ENCODE results near the gene BICRAL.

BICRAL gene

GRCh38 chr6:42817907-42818306 is 36.1 kb downstream of the BICRAL start:
- Histone ChIP-seq H3K27ac (ENCODE audit: insufficient read depth, low read depth, low read length, poor library complexity, severe bottlenecking) (no peak overlapping the region), H3K36me3 (ENCODE audit: control insufficient read depth, insufficient read depth, low read length) (no peaks in the 10 kb centered on the region), H3K9me3 (ENCODE audit: control insufficient read depth, low read length) (no peaks in the 10 kb centered on the region), H3K27me3 (ENCODE audit: control insufficient read depth, insufficient read depth, low read length, poor library complexity, severe bottlenecking) (no peaks in the 10 kb centered on the region), H3K4me3 (ENCODE audit: insufficient read depth, low read depth, low read length) (no peak overlapping the region), H3K4me1 (ENCODE audit: control insufficient read depth, insufficient read depth, low read length) (no peaks in the 10 kb centered on the region)

DNA sequence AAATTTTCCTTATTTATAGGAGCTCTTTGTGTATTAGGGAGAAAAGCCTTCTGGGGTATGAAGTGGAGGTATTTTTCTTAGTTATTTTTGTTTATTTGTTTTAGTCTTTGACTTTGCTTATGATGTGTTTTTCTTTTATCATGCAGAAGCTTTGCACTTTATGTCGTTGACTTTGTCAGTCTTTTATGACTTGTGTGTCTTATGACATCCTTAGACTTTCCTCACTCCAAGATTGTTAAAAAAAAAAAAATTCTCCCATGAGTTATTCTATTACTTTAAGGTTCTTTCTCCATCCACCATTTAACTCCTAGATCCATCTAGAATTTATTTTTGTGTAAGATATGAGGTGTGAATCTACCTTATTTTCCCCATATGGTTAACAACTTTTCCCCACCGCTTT is 36.6 kb downstream of the BICRAL start:
- H3K9me3 ChIP-seq (ENCODE audit: control insufficient read depth, low read length) = no peaks in the 10 kb centered on the region
- H3K27me3 ChIP-seq (ENCODE audit: control insufficient read depth, insufficient read depth, low read length, poor library complexity, severe bottlenecking) = no peaks in the 10 kb centered on the region
- H3K36me3 ChIP-seq (ENCODE audit: control insufficient read depth, insufficient read depth, low read length) = no peaks in the 10 kb centered on the region
- no peak overlapping the region for H3K27ac ChIP-seq (ENCODE audit: insufficient read depth, low read depth, low read length, poor library complexity, severe bottlenecking)
- H3K4me3 ChIP-seq (ENCODE audit: insufficient read depth, low read depth, low read length) = no peak overlapping the region
- WGBS, 2 experiments = 75% methylated on average over 2 of the region's 2 CpGs; no CpG with 5 or more reads in 1 of the 2 experiments
- no peaks in the 10 kb centered on the region for H3K4me1 ChIP-seq (ENCODE audit: control insufficient read depth, insufficient read depth, low read length)

DNA sequence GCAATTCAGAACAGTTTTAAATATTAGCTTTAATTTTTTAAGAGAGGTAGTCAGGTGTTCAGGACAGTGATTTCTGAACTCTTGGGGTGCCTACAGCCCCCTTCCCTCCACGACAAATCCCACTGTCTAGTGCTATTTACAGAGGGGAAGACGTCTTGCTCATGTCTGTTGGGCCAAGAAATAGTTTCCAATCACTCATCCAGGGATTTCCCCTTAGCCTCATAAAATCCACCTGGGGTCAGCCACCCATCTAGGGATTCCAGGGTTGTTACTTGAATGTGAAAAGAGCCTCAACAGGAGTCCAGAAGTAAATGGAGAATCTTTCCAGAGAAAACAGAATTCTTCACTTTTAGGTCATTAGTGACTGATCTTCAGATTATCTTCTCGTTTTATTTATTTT is 37.0 kb downstream of the BICRAL start:
- H3K9me3 ChIP-seq (ENCODE audit: control insufficient read depth, low read length) = no peaks in the 10 kb centered on the region
- H3K27me3 ChIP-seq (ENCODE audit: control insufficient read depth, insufficient read depth, low read length, poor library complexity, severe bottlenecking) = no peaks in the 10 kb centered on the region
- H3K27ac ChIP-seq (ENCODE audit: insufficient read depth, low read depth, low read length, poor library complexity, severe bottlenecking) = no peak overlapping the region
- 33 to 65% methylated on average over 2 of the region's 3 CpGs for WGBS, 2 experiments
- H3K4me1 ChIP-seq (ENCODE audit: control insufficient read depth, insufficient read depth, low read length) = no peaks in the 10 kb centered on the region
- H3K4me3 ChIP-seq (ENCODE audit: insufficient read depth, low read depth, low read length) = no peak overlapping the region
- no peaks in the 10 kb centered on the region for H3K36me3 ChIP-seq (ENCODE audit: control insufficient read depth, insufficient read depth, low read length)

- H3K27ac ChIP-seq (ENCODE audit: insufficient read depth, low read depth, low read length, poor library complexity, severe bottlenecking) = no peak overlapping the region
- no peak overlapping the region for H3K4me3 ChIP-seq (ENCODE audit: insufficient read depth, low read depth, low read length)
- WGBS, 2 experiments = 95 to 100% methylated on average over 3 of the region's 3 CpGs
- no peaks in the 10 kb centered on the region for H3K4me1 ChIP-seq (ENCODE audit: control insufficient read depth, insufficient read depth, low read length)
- no peaks in the 10 kb centered on the region for H3K9me3 ChIP-seq (ENCODE audit: control insufficient read depth, low read length)
- no peaks in the 10 kb centered on the region for H3K27me3 ChIP-seq (ENCODE audit: control insufficient read depth, insufficient read depth, low read length, poor library complexity, severe bottlenecking)
- H3K36me3 ChIP-seq (ENCODE audit: control insufficient read depth, insufficient read depth, low read length) = no peaks in the 10 kb centered on the region
These were observed 38.1 kb downstream of the BICRAL start for GRCh38 chr6:42819803-42820511.

- WGBS, 2 experiments = 79 to 81% methylated on average over 10 of the region's 10 CpGs
- Histone ChIP-seq H3K27ac (ENCODE audit: insufficient read depth, low read depth, low read length, poor library complexity, severe bottlenecking) (no peak overlapping the region), H3K4me1 (ENCODE audit: control insufficient read depth, insufficient read depth, low read length) (no peaks in the 10 kb centered on the region), H3K4me3 (ENCODE audit: insufficient read depth, low read depth, low read length) (no peak overlapping the region), H3K36me3 (ENCODE audit: control insufficient read depth, insufficient read depth, low read length) (no peaks in the 10 kb centered on the region), H3K27me3 (ENCODE audit: control insufficient read depth, insufficient read depth, low read length, poor library complexity, severe bottlenecking) (no peaks in the 10 kb centered on the region), H3K9me3 (ENCODE audit: control insufficient read depth, low read length) (no peaks in the 10 kb centered on the region)
These were observed 38.9 kb downstream of the BICRAL start for GRCh38 chr6:42820512-42821340.

DNA sequence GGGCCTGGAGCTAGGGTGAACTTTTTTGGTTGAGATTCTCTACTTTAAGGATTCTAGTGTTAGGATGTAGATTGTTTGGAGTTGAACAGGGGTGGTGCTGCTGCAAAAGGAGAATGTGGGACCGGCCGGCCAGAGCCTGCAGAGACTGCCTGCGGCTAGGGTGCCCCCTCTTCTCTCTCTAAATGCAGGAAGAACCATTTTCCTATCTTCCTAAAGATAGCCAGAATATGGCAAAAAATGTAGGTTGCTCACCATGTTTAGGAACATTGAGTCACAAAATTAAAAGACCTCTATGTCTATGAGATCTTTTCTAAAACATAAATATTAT is 39.5 kb downstream of the BICRAL start:
- 94% methylated on average over 3 of the region's 3 CpGs for WGBS, 2 experiments
- Histone ChIP-seq H3K4me3 (ENCODE audit: insufficient read depth, low read depth, low read length) (no peak overlapping the region), H3K36me3 (ENCODE audit: control insufficient read depth, insufficient read depth, low read length) (no peaks in the 10 kb centered on the region), H3K27me3 (ENCODE audit: control insufficient read depth, insufficient read depth, low read length, poor library complexity, severe bottlenecking) (no peaks in the 10 kb centered on the region), H3K27ac (ENCODE audit: insufficient read depth, low read depth, low read length, poor library complexity, severe bottlenecking) (no peak overlapping the region), H3K9me3 (ENCODE audit: control insufficient read depth, low read length) (no peaks in the 10 kb centered on the region), H3K4me1 (ENCODE audit: control insufficient read depth, insufficient read depth, low read length) (no peaks in the 10 kb centered on the region)

- H3K36me3 ChIP-seq (ENCODE audit: control insufficient read depth, insufficient read depth, low read length) = no peaks in the 10 kb centered on the region
- H3K9me3 ChIP-seq (ENCODE audit: control insufficient read depth, low read length) = no peaks in the 10 kb centered on the region
- no peaks in the 10 kb centered on the region for H3K27me3 ChIP-seq (ENCODE audit: control insufficient read depth, insufficient read depth, low read length, poor library complexity, severe bottlenecking)
- H3K4me1 ChIP-seq (ENCODE audit: control insufficient read depth, insufficient read depth, low read length) = no peaks in the 10 kb centered on the region
- 100% methylated on average over 2 of the region's 2 CpGs; no CpG with 5 or more reads in 1 of the 2 experiments for WGBS, 2 experiments
- H3K27ac ChIP-seq (ENCODE audit: insufficient read depth, low read depth, low read length, poor library complexity, severe bottlenecking) = no peak overlapping the region
- no peak overlapping the region for H3K4me3 ChIP-seq (ENCODE audit: insufficient read depth, low read depth, low read length)
These were observed 40.0 kb downstream of the BICRAL start for GRCh38 chr6:42821846-42822245.

GRCh38 chr6:42829561-42830092 is 47.8 kb downstream of the BICRAL start:
- H3K4me1 ChIP-seq (ENCODE audit: control insufficient read depth, insufficient read depth, low read length) = no peaks in the 10 kb centered on the region
- no peak overlapping the region for H3K4me3 ChIP-seq (ENCODE audit: insufficient read depth, low read depth, low read length)
- H3K27ac ChIP-seq (ENCODE audit: insufficient read depth, low read depth, low read length, poor library complexity, severe bottlenecking) = no peak overlapping the region
- WGBS, 2 experiments = 94 to 95% methylated on average over 8 of the region's 8 CpGs
- peaks cover 18% of the 10 kb centered on the region for H3K36me3 ChIP-seq (ENCODE audit: control insufficient read depth, insufficient read depth, low read length)
- H3K9me3 ChIP-seq (ENCODE audit: control insufficient read depth, low read length) = no peaks in the 10 kb centered on the region
- no peaks in the 10 kb centered on the region for H3K27me3 ChIP-seq (ENCODE audit: control insufficient read depth, insufficient read depth, low read length, poor library complexity, severe bottlenecking)

- no peaks in the 10 kb centered on the region for H3K4me1 ChIP-seq (ENCODE audit: control insufficient read depth, insufficient read depth, low read length)
- no peaks in the 10 kb centered on the region for H3K27me3 ChIP-seq (ENCODE audit: control insufficient read depth, insufficient read depth, low read length, poor library complexity, severe bottlenecking)
- no peak overlapping the region for H3K27ac ChIP-seq (ENCODE audit: insufficient read depth, low read depth, low read length, poor library complexity, severe bottlenecking)
- no peaks in the 10 kb centered on the region for H3K9me3 ChIP-seq (ENCODE audit: control insufficient read depth, low read length)
- peaks cover 18% of the 10 kb centered on the region for H3K36me3 ChIP-seq (ENCODE audit: control insufficient read depth, insufficient read depth, low read length)
- H3K4me3 ChIP-seq (ENCODE audit: insufficient read depth, low read depth, low read length) = no peak overlapping the region
- WGBS, 2 experiments = 93 to 98% methylated on average over 3 of the region's 3 CpGs
These were observed 49.4 kb downstream of the BICRAL start for GRCh38 chr6:42831237-42831636.

- Histone ChIP-seq H3K27ac (ENCODE audit: insufficient read depth, low read depth, low read length, poor library complexity, severe bottlenecking) (no peak overlapping the region), H3K4me3 (ENCODE audit: insufficient read depth, low read depth, low read length) (no peak overlapping the region), H3K4me1 (ENCODE audit: control insufficient read depth, insufficient read depth, low read length) (no peaks in the 10 kb centered on the region), H3K36me3 (ENCODE audit: control insufficient read depth, insufficient read depth, low read length) (peaks cover 11% of the 10 kb centered on the region), H3K27me3 (ENCODE audit: control insufficient read depth, insufficient read depth, low read length, poor library complexity, severe bottlenecking) (no peaks in the 10 kb centered on the region), H3K9me3 (ENCODE audit: control insufficient read depth, low read length) (no peaks in the 10 kb centered on the region)
- WGBS, 2 experiments = 88 to 96% methylated on average over 5 of the region's 5 CpGs
These were observed 52.2 kb downstream of the BICRAL start for GRCh38 chr6:42834056-42834455.
